K562 (cell line): ENCODE data around the gene ZSWIM4. TPM values are rescaled to one million over a fixed set of nuclear protein-coding genes. Genes with fewer than 3 reads are reported as not detected.

Source experiments
- CBX8 ChIP-seq: fragments of 200-600 bp; sonication (generic); IDR thresholded peaks from 2 replicates; pipeline ENCODE4 v1.6.1; 2012; ENCODE audit warnings: borderline replicate concordance, mixed run types, low read depth, mild to moderate bottlenecking, moderate library complexity, mixed read lengths, low read length, control low read depth, inconsistent platforms; ENCODE audit not compliant: poor library complexity, severe bottlenecking; ENCODE audit errors: extremely low read depth
- EHMT2 ChIP-seq: fragments of 450-650 bp; IDR thresholded peaks from 2 replicates; pipeline ENCODE4 v1.6.1; 2018; ENCODE audit warnings: antibody characterized with exemption
- HDAC1 ChIP-seq, 2 experiments: fragments of 450-650 bp; IDR thresholded peaks; 2 replicates each; pipeline ENCODE4 v1.6.1; 2016 to 2017; ENCODE audit warnings: inconsistent platforms in 1 of 2, mild to moderate bottlenecking in 1 of 2, moderate library complexity in 1 of 2
- KDM1A ChIP-seq, 2 experiments: fragments of 450-650 bp; IDR thresholded peaks; 2 replicates each; pipeline ENCODE4 v1.6.1; 2016; ENCODE audit warnings: mild to moderate bottlenecking in 2 of 2
- KDM2B ChIP-seq: fragments of 250-450 bp; sonication (Bioruptor Pico); IDR thresholded peaks from 2 replicates; pipeline ENCODE4 v1.8.0; 2021; ENCODE audit warnings: mild to moderate bottlenecking, moderate library complexity
- MAFF ChIP-seq: IDR thresholded peaks from 2 replicates; pipeline ENCODE4 v1.6.1; 2012; ENCODE audit warnings: low read length, improper control_type of control experiment
- RBM34 ChIP-seq: fragments of 200-400 bp; formaldehyde crosslinking; IDR thresholded peaks from 2 replicates; pipeline ENCODE4 v1.6.1; 2018; ENCODE audit warnings: low read length, borderline replicate concordance; ENCODE audit not compliant: insufficient read depth
- TSC22D4 ChIP-seq: fragments of 450-650 bp; IDR thresholded peaks from 2 replicates; pipeline ENCODE4 v1.6.1; 2016; ENCODE audit warnings: missing genetic modification characterization, missing biosample characterization, control low read depth
- ZNF347 ChIP-seq: fragments of 450-650 bp; formaldehyde crosslinking; IDR thresholded peaks from 2 replicates; pipeline ENCODE4 v1.4.0; 2020; ENCODE audit warnings: low read depth, mild to moderate bottlenecking, moderate library complexity
- ZNF699 ChIP-seq: fragments of 250-450 bp; sonication (Bioruptor Pico); IDR thresholded peaks from 2 replicates; pipeline ENCODE4 v1.8.0; 2021; ENCODE audit warnings: mild to moderate bottlenecking, moderate library complexity; ENCODE audit not compliant: insufficient replicate concordance
- ZNF778 ChIP-seq: fragments of 450-650 bp; formaldehyde crosslinking; IDR thresholded peaks from 2 replicates; pipeline ENCODE4 v1.4.0; 2020; ENCODE audit warnings: mild to moderate bottlenecking, moderate library complexity
- polyA plus RNA-seq, 8 experiments: library from polyadenylated mRNA; depleted of rRNA in 4 of 8; stranded (reverse) in 5 of 8; unstranded in 3 of 8; fragments of >200 nt; fragmentation: Nextera tagmentation in 2 of 8; fragmentation: Illumina TruSeq in 1 of 8; extraction: Ambion mirVana in 2 of 8; extraction: Trizol in 1 of 8; gene quantifications; 2 replicates each; pipeline versions ENCODE4 v1.2.1 to v1.2.3, GENCODE V29; 2011 to 2014; ENCODE audit warnings: inconsistent platforms in 1 of 8, missing spikeins in 1 of 8
- total RNA-seq, 7 experiments: library from RNA; depleted of rRNA in 6 of 7; stranded (reverse); fragments of >200 nt in 6 of 7; fragmentation: Illumina TruSeq in 2 of 7; extraction: Trizol in 2 of 7; gene quantifications; 2 replicates each; pipeline versions ENCODE4 v1.2.1 to v1.2.3, GENCODE V29; 2011 to 2021; ENCODE audit warnings: low replicate concordance in 1 of 7
- TF ChIP-seq, protein P1 (sequence below), 2 experiments: fragments of 150-350 bp in 1 of 2; IDR thresholded peaks; 2 replicates each; pipeline ENCODE4 v1.6.1; 2012 to 2016; ENCODE audit warnings: low read depth in 2 of 2, low read length in 2 of 2, mild to moderate bottlenecking in 1 of 2, moderate library complexity in 1 of 2
- TF ChIP-seq, protein P2 (sequence below): fragments of 200-800 bp; sonication (Bioruptor generic); IDR thresholded peaks from 2 replicates; pipeline ENCODE4 v1.6.1; 2017; ENCODE audit warnings: missing genetic modification characterization, missing compliant biosample characterization
- TF ChIP-seq, protein P3 (sequence below): IDR thresholded peaks from 3 replicates; pipeline ENCODE4 v1.6.1; 2011; ENCODE audit warnings: borderline replicate concordance, mild to moderate bottlenecking; ENCODE audit not compliant: insufficient read length, insufficient read depth
- TF ChIP-seq, protein P4 (sequence below): sonication (generic); formaldehyde crosslinking; IDR thresholded peaks from 2 replicates; pipeline ENCODE4 v1.8.1; 2022; ENCODE audit warnings: missing genetic modification reagents
- TF ChIP-seq, protein P5 (sequence below): fragments of 450-650 bp; formaldehyde crosslinking; conservative IDR thresholded peaks from 2 replicates; pipeline ENCODE4 v1.4.0; 2022; ENCODE audit warnings: mild to moderate bottlenecking, missing genetic modification characterization
- TF ChIP-seq, protein P6 (sequence below): sonication (generic); formaldehyde crosslinking; IDR thresholded peaks from 2 replicates; pipeline ENCODE4 v1.8.0; 2022; ENCODE audit warnings: mild to moderate bottlenecking, missing genetic modification reagents

ZSWIM4 gene
- total and polyA plus RNA-seq, 9 of the 15 experiments (the other 6 are each of a cell fraction or from before 2014, with no cell fraction given): 0.25 to 3.7 (median 0.79) TPM; not detected in 2

DNA sequence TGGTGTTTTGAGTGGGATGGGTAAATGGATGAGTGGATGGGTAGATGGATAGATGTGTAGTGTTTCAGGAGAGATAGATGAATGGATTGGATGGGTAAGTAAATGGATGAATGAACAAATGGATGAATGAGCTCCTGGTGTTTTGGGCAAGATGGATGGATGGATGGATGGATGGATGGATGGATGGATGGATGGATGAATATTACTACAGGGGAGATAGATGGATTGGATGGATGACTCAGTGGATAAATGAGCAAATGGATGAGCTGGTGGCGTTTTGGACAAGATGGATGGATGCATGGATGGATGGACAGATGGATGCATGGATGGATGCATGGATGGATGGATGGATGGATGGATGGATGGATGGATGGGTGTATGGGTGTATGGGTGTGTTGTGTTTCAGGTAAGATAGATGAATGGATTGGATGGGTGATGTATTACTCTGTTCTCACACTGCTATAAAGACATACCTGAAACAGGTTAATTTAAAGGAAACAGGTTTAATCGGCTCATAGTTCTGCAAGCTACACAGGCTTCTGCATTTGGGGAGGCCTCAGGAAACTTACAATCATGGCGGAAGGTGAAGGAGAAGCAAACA, 12.3 kb downstream of the ZSWIM4 start (continued):
- TF ChIP-seq, protein P1, sequence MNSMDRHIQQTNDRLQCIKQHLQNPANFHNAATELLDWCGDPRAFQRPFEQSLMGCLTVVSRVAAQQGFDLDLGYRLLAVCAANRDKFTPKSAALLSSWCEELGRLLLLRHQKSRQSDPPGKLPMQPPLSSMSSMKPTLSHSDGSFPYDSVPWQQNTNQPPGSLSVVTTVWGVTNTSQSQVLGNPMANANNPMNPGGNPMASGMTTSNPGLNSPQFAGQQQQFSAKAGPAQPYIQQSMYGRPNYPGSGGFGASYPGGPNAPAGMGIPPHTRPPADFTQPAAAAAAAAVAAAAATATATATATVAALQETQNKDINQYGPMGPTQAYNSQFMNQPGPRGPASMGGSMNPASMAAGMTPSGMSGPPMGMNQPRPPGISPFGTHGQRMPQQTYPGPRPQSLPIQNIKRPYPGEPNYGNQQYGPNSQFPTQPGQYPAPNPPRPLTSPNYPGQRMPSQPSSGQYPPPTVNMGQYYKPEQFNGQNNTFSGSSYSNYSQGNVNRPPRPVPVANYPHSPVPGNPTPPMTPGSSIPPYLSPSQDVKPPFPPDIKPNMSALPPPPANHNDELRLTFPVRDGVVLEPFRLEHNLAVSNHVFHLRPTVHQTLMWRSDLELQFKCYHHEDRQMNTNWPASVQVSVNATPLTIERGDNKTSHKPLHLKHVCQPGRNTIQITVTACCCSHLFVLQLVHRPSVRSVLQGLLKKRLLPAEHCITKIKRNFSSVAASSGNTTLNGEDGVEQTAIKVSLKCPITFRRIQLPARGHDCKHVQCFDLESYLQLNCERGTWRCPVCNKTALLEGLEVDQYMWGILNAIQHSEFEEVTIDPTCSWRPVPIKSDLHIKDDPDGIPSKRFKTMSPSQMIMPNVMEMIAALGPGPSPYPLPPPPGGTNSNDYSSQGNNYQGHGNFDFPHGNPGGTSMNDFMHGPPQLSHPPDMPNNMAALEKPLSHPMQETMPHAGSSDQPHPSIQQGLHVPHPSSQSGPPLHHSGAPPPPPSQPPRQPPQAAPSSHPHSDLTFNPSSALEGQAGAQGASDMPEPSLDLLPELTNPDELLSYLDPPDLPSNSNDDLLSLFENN (IDR thresholded peaks at IDR 0.05; ENCODE audit: low read depth in 2 of 2, low read length in 2 of 2): no peak
- no peak for TF ChIP-seq ZNF347 (CRISPR knock-in tag)
- TF ChIP-seq, protein P2, sequence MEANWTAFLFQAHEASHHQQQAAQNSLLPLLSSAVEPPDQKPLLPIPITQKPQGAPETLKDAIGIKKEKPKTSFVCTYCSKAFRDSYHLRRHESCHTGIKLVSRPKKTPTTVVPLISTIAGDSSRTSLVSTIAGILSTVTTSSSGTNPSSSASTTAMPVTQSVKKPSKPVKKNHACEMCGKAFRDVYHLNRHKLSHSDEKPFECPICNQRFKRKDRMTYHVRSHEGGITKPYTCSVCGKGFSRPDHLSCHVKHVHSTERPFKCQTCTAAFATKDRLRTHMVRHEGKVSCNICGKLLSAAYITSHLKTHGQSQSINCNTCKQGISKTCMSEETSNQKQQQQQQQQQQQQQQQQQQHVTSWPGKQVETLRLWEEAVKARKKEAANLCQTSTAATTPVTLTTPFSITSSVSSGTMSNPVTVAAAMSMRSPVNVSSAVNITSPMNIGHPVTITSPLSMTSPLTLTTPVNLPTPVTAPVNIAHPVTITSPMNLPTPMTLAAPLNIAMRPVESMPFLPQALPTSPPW (CRISPR knock-in tag): no peak
- TF ChIP-seq MAFF: no peak
- peak; percentile 49; the same call in 1 of the 2 replicates for TF ChIP-seq EHMT2
- TF ChIP-seq ZNF778: no peak
- 0 out of 4 replicates have a peak, but pooled peaks of 1 of the 2 experiments have one; percentile 25 for TF ChIP-seq HDAC1 (IDR thresholded peaks at IDR 0.05)
- no peak for TF ChIP-seq ZNF699 (CRISPR knock-in tag)
- 0 out of 4 replicates have a peak, but pooled peaks of 1 of the 2 experiments have one; percentile 10 for TF ChIP-seq KDM1A (IDR thresholded peaks at IDR 0.05)
- no peak for TF ChIP-seq CBX8
- no peak for TF ChIP-seq RBM34
- TF ChIP-seq, protein P3, sequence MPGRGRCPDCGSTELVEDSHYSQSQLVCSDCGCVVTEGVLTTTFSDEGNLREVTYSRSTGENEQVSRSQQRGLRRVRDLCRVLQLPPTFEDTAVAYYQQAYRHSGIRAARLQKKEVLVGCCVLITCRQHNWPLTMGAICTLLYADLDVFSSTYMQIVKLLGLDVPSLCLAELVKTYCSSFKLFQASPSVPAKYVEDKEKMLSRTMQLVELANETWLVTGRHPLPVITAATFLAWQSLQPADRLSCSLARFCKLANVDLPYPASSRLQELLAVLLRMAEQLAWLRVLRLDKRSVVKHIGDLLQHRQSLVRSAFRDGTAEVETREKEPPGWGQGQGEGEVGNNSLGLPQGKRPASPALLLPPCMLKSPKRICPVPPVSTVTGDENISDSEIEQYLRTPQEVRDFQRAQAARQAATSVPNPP: no peak
- TF ChIP-seq, protein P4, sequence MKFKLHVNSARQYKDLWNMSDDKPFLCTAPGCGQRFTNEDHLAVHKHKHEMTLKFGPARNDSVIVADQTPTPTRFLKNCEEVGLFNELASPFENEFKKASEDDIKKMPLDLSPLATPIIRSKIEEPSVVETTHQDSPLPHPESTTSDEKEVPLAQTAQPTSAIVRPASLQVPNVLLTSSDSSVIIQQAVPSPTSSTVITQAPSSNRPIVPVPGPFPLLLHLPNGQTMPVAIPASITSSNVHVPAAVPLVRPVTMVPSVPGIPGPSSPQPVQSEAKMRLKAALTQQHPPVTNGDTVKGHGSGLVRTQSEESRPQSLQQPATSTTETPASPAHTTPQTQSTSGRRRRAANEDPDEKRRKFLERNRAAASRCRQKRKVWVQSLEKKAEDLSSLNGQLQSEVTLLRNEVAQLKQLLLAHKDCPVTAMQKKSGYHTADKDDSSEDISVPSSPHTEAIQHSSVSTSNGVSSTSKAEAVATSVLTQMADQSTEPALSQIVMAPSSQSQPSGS (CRISPR knock-in tag): no peak
- TF ChIP-seq, protein P5, sequence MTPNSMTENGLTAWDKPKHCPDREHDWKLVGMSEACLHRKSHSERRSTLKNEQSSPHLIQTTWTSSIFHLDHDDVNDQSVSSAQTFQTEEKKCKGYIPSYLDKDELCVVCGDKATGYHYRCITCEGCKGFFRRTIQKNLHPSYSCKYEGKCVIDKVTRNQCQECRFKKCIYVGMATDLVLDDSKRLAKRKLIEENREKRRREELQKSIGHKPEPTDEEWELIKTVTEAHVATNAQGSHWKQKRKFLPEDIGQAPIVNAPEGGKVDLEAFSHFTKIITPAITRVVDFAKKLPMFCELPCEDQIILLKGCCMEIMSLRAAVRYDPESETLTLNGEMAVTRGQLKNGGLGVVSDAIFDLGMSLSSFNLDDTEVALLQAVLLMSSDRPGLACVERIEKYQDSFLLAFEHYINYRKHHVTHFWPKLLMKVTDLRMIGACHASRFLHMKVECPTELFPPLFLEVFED: 0 out of 2 replicates have a peak, but pooled peaks have one; percentile 2
- peak; percentile 33; the same call in 1 of the 2 replicates for TF ChIP-seq TSC22D4 (tag)
- TF ChIP-seq, protein P6, sequence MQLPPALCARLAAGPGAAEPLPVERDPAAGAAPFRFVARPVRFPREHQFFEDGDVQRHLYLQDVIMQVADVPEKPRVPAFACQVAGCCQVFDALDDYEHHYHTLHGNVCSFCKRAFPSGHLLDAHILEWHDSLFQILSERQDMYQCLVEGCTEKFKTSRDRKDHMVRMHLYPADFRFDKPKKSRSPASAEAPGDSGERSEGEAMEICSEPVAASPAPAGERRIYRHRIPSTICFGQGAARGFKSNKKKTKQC: no peak
- TF ChIP-seq KDM2B (CRISPR knock-in tag): no peak
